ENCODE data around the gene LAMB4. TPM values are rescaled to one million over a fixed set of nuclear protein-coding genes. Genes with fewer than 3 reads are reported as not detected.

The LAMB4 gene
- polyA plus RNA-seq, 2 of the 4 experiments (the other 2 are of a cell fraction): 0.13 to 0.19 TPM

DNA sequence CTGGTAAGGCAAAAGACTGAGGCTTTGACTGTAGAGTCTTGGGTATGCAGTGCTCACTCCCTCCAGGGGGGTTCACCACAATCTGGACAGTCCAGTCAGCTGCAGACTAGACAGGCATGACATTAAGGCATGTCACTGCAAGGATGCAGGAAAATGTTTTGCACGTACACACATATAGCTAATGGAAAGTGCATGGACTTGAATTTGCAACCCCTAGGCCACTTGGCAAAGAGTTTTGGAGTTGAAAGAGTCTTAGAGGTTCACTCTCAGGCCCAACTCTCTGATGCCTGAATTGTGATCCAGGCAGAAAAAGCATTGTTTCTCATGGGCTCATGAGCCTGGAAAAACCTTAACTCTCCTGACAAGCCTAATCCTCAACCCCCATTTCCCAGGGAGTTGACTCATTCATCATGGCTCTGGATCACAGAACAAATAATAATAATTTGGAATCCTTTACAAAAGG, 51.9 kb downstream of the LAMB4 start:
- DNase-seq (ENCODE audit: low read depth in 1 of 2, low spot score in 1 of 2): no peak
- no peak for TF ChIP-seq POLR2AphosphoS2 (conservative IDR thresholded peaks at IDR 0.05; ENCODE audit: low read length)
- H3K9me3 ChIP-seq: peaks cover 7% of the 10 kb centered on the region; the same call in 2 of the 3 replicates
- H3K4me1 ChIP-seq: peaks cover 9% of the 10 kb centered on the region
- ATAC-seq: no peak
- no peak overlapping the region for H3K27ac ChIP-seq
- no peak overlapping the region for H3K4me2 ChIP-seq
- FAIRE-seq: no peak
- POLR2A ChIA-PET: no interaction called here
- no peak overlapping the region for H3K4me3 ChIP-seq
- WGBS (ENCODE audit: missing lambda C conversion rate): 94% methylated on average over 1 of the region's 1 CpG
- CTCF ChIA-PET: interaction anchor here (1.0 to 1.3 kb wide), 4 partner anchors 10 to 18 kb away, joined by 3 to 4 read pairs (median 3); no protein-coding TSS in a partner anchor

DNA sequence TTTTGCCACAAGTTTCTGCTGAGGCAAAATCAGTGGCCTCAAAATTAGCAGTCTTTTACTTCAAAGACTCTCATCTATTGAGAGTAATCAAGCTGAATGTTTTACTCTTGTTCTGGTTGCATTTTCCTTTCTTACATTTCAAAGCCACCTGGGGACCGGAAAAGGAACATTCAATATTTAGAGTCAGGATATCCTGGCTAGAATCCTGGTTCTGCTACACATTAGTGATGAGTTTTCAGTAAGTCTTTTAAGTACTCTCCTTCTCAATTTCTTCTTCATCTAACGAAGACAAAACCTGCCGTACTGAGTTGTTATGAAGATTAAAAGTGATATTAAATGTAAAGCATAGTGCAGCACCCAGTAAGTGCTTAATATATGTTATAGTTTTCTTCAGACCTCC, 52.5 kb downstream of the LAMB4 start:
- DNase-seq (ENCODE audit: low read depth in 1 of 2, low spot score in 1 of 2) (no peak), ATAC-seq (no peak), FAIRE-seq (no peak)
- ChIA-PET CTCF (interaction anchor here (1.0 to 1.6 kb wide), 3 partner anchors 10 to 18 kb away, joined by 3 to 6 read pairs (median 3); no protein-coding TSS in a partner anchor), POLR2A (no interaction called here)
- no peak overlapping the region for H3K4me3 ChIP-seq
- H3K9me3 ChIP-seq: peaks cover 7% of the 10 kb centered on the region; the same call in 2 of the 3 replicates
- TF ChIP-seq ZFP36 (IDR thresholded peaks at IDR 0.05; ENCODE audit: borderline replicate concordance, partially characterized antibody) (no peak), JUNB (IDR thresholded peaks at IDR 0.05) (no peak), CHD2 (IDR thresholded peaks at IDR 0.05; ENCODE audit: low read length, partially characterized antibody) (no peak), JUN (IDR thresholded peaks at IDR 0.05) (no peak), RCOR1 (IDR thresholded peaks at IDR 0.05; ENCODE audit: low read depth, low read length) (no peak), NFE2L2 (conservative IDR thresholded peaks at IDR 0.05; ENCODE audit: low read length) (no peak), PHF8 (IDR thresholded peaks at IDR 0.05; ENCODE audit: borderline replicate concordance, low read depth) (no peak), ZSCAN20 (CRISPR knock-in tag; IDR thresholded peaks at IDR 0.05) (no peak), MAZ (IDR thresholded peaks at IDR 0.05; ENCODE audit: borderline replicate concordance, low read depth, low read length) (no peak), MYC (IDR thresholded peaks at IDR 0.05; ENCODE audit: borderline replicate concordance, low read length) (no peak), POLR2AphosphoS2 (conservative IDR thresholded peaks at IDR 0.05; ENCODE audit: low read length) (no peak), HOXA7 (CRISPR knock-in tag; IDR thresholded peaks at IDR 0.05) (no peak), ZC3H11A (IDR thresholded peaks at IDR 0.05) (no peak), EP300 (IDR thresholded peaks at IDR 0.05) (no peak), NR3C1 (IDR thresholded peaks at IDR 0.05) (no peak), CHD4 (IDR thresholded peaks at IDR 0.05; ENCODE audit: borderline replicate concordance) (no peak)
- TF ChIP-seq, protein P1, sequence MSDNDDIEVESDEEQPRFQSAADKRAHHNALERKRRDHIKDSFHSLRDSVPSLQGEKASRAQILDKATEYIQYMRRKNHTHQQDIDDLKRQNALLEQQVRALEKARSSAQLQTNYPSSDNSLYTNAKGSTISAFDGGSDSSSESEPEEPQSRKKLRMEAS (IDR thresholded peaks at IDR 0.05): no peak
- TF ChIP-seq, protein P2, sequence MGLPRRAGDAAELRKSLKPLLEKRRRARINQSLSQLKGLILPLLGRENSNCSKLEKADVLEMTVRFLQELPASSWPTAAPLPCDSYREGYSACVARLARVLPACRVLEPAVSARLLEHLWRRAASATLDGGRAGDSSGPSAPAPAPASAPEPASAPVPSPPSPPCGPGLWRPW (IDR thresholded peaks at IDR 0.05): no peak
- TF ChIP-seq, protein P3, sequence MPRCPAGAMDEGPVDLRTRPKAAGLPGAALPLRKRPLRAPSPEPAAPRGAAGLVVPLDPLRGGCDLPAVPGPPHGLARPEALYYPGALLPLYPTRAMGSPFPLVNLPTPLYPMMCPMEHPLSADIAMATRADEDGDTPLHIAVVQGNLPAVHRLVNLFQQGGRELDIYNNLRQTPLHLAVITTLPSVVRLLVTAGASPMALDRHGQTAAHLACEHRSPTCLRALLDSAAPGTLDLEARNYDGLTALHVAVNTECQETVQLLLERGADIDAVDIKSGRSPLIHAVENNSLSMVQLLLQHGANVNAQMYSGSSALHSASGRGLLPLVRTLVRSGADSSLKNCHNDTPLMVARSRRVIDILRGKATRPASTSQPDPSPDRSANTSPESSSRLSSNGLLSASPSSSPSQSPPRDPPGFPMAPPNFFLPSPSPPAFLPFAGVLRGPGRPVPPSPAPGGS (IDR thresholded peaks at IDR 0.05): no peak
- TF ChIP-seq, protein P4, sequence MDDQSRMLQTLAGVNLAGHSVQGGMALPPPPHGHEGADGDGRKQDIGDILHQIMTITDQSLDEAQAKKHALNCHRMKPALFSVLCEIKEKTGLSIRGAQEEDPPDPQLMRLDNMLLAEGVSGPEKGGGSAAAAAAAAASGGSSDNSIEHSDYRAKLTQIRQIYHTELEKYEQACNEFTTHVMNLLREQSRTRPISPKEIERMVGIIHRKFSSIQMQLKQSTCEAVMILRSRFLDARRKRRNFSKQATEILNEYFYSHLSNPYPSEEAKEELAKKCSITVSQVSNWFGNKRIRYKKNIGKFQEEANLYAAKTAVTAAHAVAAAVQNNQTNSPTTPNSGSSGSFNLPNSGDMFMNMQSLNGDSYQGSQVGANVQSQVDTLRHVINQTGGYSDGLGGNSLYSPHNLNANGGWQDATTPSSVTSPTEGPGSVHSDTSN (IDR thresholded peaks at IDR 0.05): no peak
- WGBS (ENCODE audit: missing lambda C conversion rate): 83% methylated on average over 3 of the region's 3 CpGs
- H3K4me2 ChIP-seq: no peak overlapping the region
- no peak overlapping the region for H3K27ac ChIP-seq
- H3K4me1 ChIP-seq: peaks cover 9% of the 10 kb centered on the region

DNA sequence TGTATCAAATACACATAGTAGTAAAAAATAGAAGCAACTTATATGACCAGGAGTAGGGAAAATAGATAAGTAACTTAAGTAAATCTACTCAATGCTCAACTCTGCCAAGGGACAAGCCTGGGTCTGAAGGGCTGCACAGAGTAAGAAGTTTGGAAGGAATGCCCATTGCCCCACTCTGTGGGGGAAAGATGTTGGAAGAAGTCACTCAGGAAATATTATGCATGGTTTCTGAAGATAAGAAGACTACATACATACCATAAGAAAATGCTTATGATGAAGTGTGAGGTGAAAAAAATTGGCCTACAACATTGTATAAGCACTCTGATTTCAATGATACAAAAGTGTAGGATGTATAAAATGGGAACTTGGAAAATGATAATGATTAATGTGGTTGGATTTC, 54.0 kb downstream of the LAMB4 start:
- H3K27ac ChIP-seq: no peak overlapping the region
- no peak overlapping the region for H3K4me3 ChIP-seq
- H3K9me3 ChIP-seq: peaks cover 1% of the 10 kb centered on the region; the same call in 2 of the 3 replicates
- no peak for FAIRE-seq
- H3K4me1 ChIP-seq: peaks cover 9% of the 10 kb centered on the region
- no peak for DNase-seq (ENCODE audit: low read depth in 1 of 2, low spot score in 1 of 2)
- POLR2A ChIA-PET: no interaction called here
- no peak for TF ChIP-seq CBX8 (IDR thresholded peaks at IDR 0.05)
- no peak for TF ChIP-seq RFX5 (IDR thresholded peaks at IDR 0.05)
- no peak for TF ChIP-seq FOSB (CRISPR knock-in tag; IDR thresholded peaks at IDR 0.05)
- TF ChIP-seq SREBF2 (IDR thresholded peaks at IDR 0.05): no peak
- no peak for TF ChIP-seq HOXB5 (CRISPR knock-in tag; IDR thresholded peaks at IDR 0.05)
- no peak for TF ChIP-seq CHD4 (IDR thresholded peaks at IDR 0.05; ENCODE audit: borderline replicate concordance)
- no peak for TF ChIP-seq NFE2L2 (conservative IDR thresholded peaks at IDR 0.05; ENCODE audit: low read length)
- CTCF ChIA-PET: interaction anchor here (1.2 to 1.6 kb wide), 2 partner anchors 9 to 11 kb away, joined by 4 to 6 read pairs; no protein-coding TSS in a partner anchor
- no peak for ATAC-seq
- no peak overlapping the region for H3K4me2 ChIP-seq

Measured in A549 (cell line).